BJ (cell line): ENCODE data around the gene STK11. TPM values are rescaled to one million over a fixed set of nuclear protein-coding genes. Genes with fewer than 3 reads are reported as not detected.

Experiments
- CTCF ChIA-PET: fragments of 350-600 bp; formaldehyde crosslinking; extraction: SDS; loops from one replicate; lab custom pipeline; 2021; ENCODE audit warnings: antibody characterized with exemption, inconsistent platforms; lab: Yijun Ruan, JAX
- POLR2A ChIA-PET: fragments of 300-600 bp; sonication (Branson Sonifier 250); formaldehyde crosslinking; extraction: SDS; loops from one replicate; lab custom pipeline; 2021; ENCODE audit warnings: antibody characterized with exemption; lab: Charles Lee
- DNase-seq: peaks from one replicate; pipeline ENCODE4 v3.0.0-alpha.2; 2011; ENCODE audit warnings: low read depth
- H3K27me3 ChIP-seq: 2 replicates; pipeline ENCODE4 v1.6.0; 2011; ENCODE audit warnings: low read length; ENCODE audit not compliant: control insufficient read depth, insufficient read depth
- H3K36me3 ChIP-seq: 2 replicates; pipeline ENCODE4 v1.5.1; 2011; ENCODE audit warnings: low read length; ENCODE audit not compliant: control insufficient read depth, insufficient read depth
- H3K4me3 ChIP-seq: 2 replicates; pipeline ENCODE4 v1.5.1; 2011; ENCODE audit warnings: low read depth, mild to moderate bottlenecking, control low read depth, low read length
- CTCF ChIP-seq: IDR thresholded peaks from 2 replicates; pipeline ENCODE4 v1.5.1; 2011; ENCODE audit warnings: low read depth, mild to moderate bottlenecking, control low read depth, inconsistent platforms, low read length, moderate library complexity; ENCODE audit not compliant: insufficient read depth
- polyA plus RNA-seq: library from polyadenylated mRNA; depleted of rRNA; stranded (reverse); fragments of >200 nt; gene quantifications from 2 replicates; pipeline ENCODE4 v1.2.3, GENCODE V29; 2011

Gene STK11
- polyA plus RNA-seq, 1 experiment, result 33.6 TPM

GRCh38 chr19:1224047-1224825 is 18.7 kb downstream of the STK11 start:
- no peak for DNase-seq
- POLR2A ChIA-PET, result no interaction called here
- TF ChIP-seq CTCF, result no peak
- Histone ChIP-seq H3K4me3 (no peak overlapping the region), H3K27me3 (no peaks in the 10 kb centered on the region), H3K36me3 (peaks cover 24% of the 10 kb centered on the region)
- CTCF ChIA-PET, result interaction anchor here (2.1 to 2.3 kb wide), 2 partner anchors 8 to 42 kb away, joined by 6 to 8 read pairs; no protein-coding TSS in a partner anchor

GRCh38 chr19:1224847-1225246 is 19.3 kb downstream of the STK11 start:
- Histone ChIP-seq H3K36me3 (peaks cover 24% of the 10 kb centered on the region), H3K4me3 (no peak overlapping the region), H3K27me3 (no peaks in the 10 kb centered on the region)
- no peak for TF ChIP-seq CTCF
- no peak for DNase-seq
- CTCF ChIA-PET, result interaction anchor here (1.1 kb wide), 1 partner anchor 19 kb away, joined by 3 read pairs; no protein-coding TSS in a partner anchor
- POLR2A ChIA-PET, result no interaction called here

- Histone ChIP-seq H3K36me3 (peaks cover 18% of the 10 kb centered on the region), H3K27me3 (no peaks in the 10 kb centered on the region), H3K4me3 (no peak overlapping the region)
- DNase-seq, result no peak
- POLR2A ChIA-PET, result no interaction called here
- no peak for TF ChIP-seq CTCF
- CTCF ChIA-PET, result interaction anchor here (1.1 to 1.4 kb wide), 3 partner anchors 9 to 19 kb away, joined by 3 to 8 read pairs (median 4); no protein-coding TSS in a partner anchor
Measured at GRCh38 chr19:1225440-1226226, 20.1 kb downstream of the STK11 start.

- TF ChIP-seq CTCF, result no peak
- Histone ChIP-seq H3K4me3 (no peak overlapping the region), H3K27me3 (no peaks in the 10 kb centered on the region), H3K36me3 (peaks cover 13% of the 10 kb centered on the region)
- ChIA-PET CTCF (interaction anchor here (1.4 kb wide), 2 partner anchors 10 to 18 kb away, joined by 4 to 8 read pairs; no protein-coding TSS in a partner anchor), POLR2A (no interaction called here)
- DNase-seq, result no peak
Measured at GRCh38 chr19:1226227-1226518, 20.6 kb downstream of the STK11 start.
